Activated CD8-positive, alpha-beta T cell treated with anti-CD3 and anti-CD28 coated beads for 36 hours (primary cell): ENCODE data around the gene GRK5. TPM values are rescaled to one million over a fixed set of nuclear protein-coding genes. Genes with fewer than 3 reads are reported as not detected.

Source experiments
- ATAC-seq: fragments of 200-7000 bp; cut with Tn5 transposase; one replicate; pipeline ENCODE4 v1.10.0; 2021; ENCODE audit warnings: mild to moderate bottlenecking, moderate library complexity
- CTCF ChIA-PET: fragments of 350-600 bp; sonication (Branson Sonifier 250); formaldehyde crosslinking; loops from one replicate; lab custom pipeline; 2021; ENCODE audit warnings: antibody characterized with exemption; lab: Charles Lee
- POLR2A ChIA-PET: fragments of 350-600 bp; sonication (Branson Sonifier 250); formaldehyde crosslinking; loops from one replicate; lab custom pipeline; 2021; ENCODE audit warnings: antibody characterized with exemption; lab: Charles Lee
- DNase-seq: peaks from one replicate; pipeline ENCODE4 v3.0.0-alpha.2; 2020
- H3K27ac Mint-ChIP-seq: one replicate; pipeline ENCODE4 v1.8.0; 2021; ENCODE audit warnings: mild to moderate bottlenecking, mixed read lengths
- H3K27me3 Mint-ChIP-seq: one replicate; pipeline ENCODE4 v1.8.0; 2021; ENCODE audit warnings: mixed read lengths
- H3K36me3 Mint-ChIP-seq: one replicate; pipeline ENCODE4 v1.8.0; 2021; ENCODE audit warnings: low read depth, mixed read lengths
- H3K4me1 Mint-ChIP-seq: one replicate; pipeline ENCODE4 v1.8.0; 2021; ENCODE audit warnings: low read depth, mixed read lengths
- H3K4me3 Mint-ChIP-seq: one replicate; pipeline ENCODE4 v1.8.0; 2021; ENCODE audit warnings: mild to moderate bottlenecking, moderate library complexity, mixed read lengths
- H3K9me3 Mint-ChIP-seq: one replicate; pipeline ENCODE4 v1.8.0; 2021; ENCODE audit warnings: mixed read lengths
- CTCF ChIP-seq: fragments of 200-600 bp; IDR thresholded peaks from one replicate; pipeline ENCODE4 v1.8.0; 2022; ENCODE audit warnings: antibody characterized with exemption, mild to moderate bottlenecking
- intact Hi-C: fragments of 100-400 bp; cut with micrococcal nuclease; formaldehyde crosslinking; loops from one replicate; pipeline ENCODE4 v1.10.0; 2022
- total RNA-seq, 2 experiments: library from RNA; stranded (reverse); gene quantifications; one replicate each; pipeline ENCODE4 v1.2.3, GENCODE V29; 2021

GRK5 gene
- total RNA-seq, result 10 to 100 TPM; 14.8 to 15.6 TPM

DNA sequence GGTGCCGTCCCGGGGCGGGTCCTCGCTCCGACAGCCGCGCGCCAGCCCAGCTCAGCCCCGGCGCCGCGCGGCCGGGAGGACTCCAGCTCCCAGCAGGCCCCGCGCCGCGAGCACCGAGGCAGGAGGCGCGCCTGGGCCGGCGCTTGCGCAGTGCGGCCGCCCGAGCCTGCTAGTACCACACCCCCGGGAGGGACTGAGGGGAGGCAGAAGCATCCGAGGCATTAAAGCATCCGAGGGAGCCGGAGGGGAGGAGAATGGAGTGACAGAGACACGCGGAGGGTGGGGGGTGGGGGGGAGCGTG is at the start of gene GRK5:
GRK5 (plus strand) TSS at position 206 of the 301 bp plus-strand sequence. CDS start 347 bp downstream, outside the sequence.
- TF ChIP-seq CTCF, result no peak
- Mint-ChIP-seq H3K9me3 (no peaks in the 10 kb centered on the region), H3K27me3 (no peaks in the 10 kb centered on the region), H3K36me3 (no peaks in the 10 kb centered on the region), H3K4me1 (peaks cover 35% of the 10 kb centered on the region), H3K27ac (peak within 1 kb of the TSS; percentile 96), H3K4me3 (peak within 1 kb of the TSS; percentile 88)
- intact Hi-C loops, result loop anchor here (5.0 kb wide), 1 partner anchor 390 kb away; the partner anchor contains the start of gene TIAL1
- ChIA-PET POLR2A (interaction anchor here (0.7 to 4.2 kb wide), 15 partner anchors 9 to 335 kb away, joined by 3 to 27 read pairs (median 5); partner anchors contain the start of gene RGS10), CTCF (interaction anchor here (0.7 to 5.5 kb wide), 44 partner anchors 8 to 337 kb away, joined by 3 to 49 read pairs (median 6); partner anchors contain the start of gene SFXN4)
- peak; percentile 95 for DNase-seq
- ATAC-seq, result peak; percentile 90

DNA sequence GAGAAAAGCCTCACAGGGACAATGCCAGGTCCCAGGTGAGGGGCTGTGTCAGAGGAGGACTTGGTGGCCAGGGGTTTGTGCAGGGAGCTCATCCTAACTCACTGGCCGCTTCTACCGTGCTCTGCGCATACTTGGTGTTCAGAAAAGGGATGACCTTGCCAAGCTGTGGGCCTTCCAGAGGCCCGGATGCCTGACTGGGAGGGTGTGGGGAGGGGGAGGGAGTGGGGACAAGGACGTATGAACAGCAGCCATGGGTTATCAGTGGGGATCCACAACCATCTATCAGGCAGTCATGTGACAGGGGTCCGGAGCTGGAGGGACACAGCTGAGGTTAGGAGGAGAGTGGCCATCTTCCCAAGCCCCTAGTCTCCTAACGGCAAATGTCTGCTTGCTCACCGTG is 48.0 kb upstream of the GRK5 start:
- DNase-seq (no peak), ATAC-seq (no peak)
- no peak overlapping the region for H3K27ac Mint-ChIP-seq
- intact Hi-C loops, result no loop called here
- H3K36me3 Mint-ChIP-seq, result peaks cover 50% of the 10 kb centered on the region
- ChIA-PET POLR2A (interaction anchor here (1.0 kb wide), 1 partner anchor 79 kb away, joined by 4 read pairs; the partner anchor contains the start of gene EIF3A), CTCF (no interaction called here)
- no peak overlapping the region for H3K4me3 Mint-ChIP-seq
- H3K4me1 Mint-ChIP-seq, result peaks cover 21% of the 10 kb centered on the region
- no peaks in the 10 kb centered on the region for H3K27me3 Mint-ChIP-seq
- TF ChIP-seq CTCF, result no peak
- H3K9me3 Mint-ChIP-seq, result no peaks in the 10 kb centered on the region

GRCh38 chr10:119161680-119162451 is 45.5 kb upstream of the GRK5 start:
- Mint-ChIP-seq H3K36me3 (peaks cover 34% of the 10 kb centered on the region), H3K4me3 (no peak overlapping the region), H3K27ac (no peak overlapping the region), H3K27me3 (no peaks in the 10 kb centered on the region), H3K4me1 (peaks cover 33% of the 10 kb centered on the region), H3K9me3 (no peaks in the 10 kb centered on the region)
- intact Hi-C loops, result no loop called here
- ChIA-PET POLR2A (interaction anchor here (0.6 to 1.9 kb wide), 6 partner anchors 9 to 188 kb away, joined by 3 to 8 read pairs (median 4); no protein-coding TSS in a partner anchor), CTCF (interaction anchor here (1.1 to 1.2 kb wide), 2 partner anchors 15 to 283 kb away, joined by 3 to 4 read pairs; no protein-coding TSS in a partner anchor)
- TF ChIP-seq CTCF, result no peak
- DNase-seq, result no peak
- no peak for ATAC-seq

DNA sequence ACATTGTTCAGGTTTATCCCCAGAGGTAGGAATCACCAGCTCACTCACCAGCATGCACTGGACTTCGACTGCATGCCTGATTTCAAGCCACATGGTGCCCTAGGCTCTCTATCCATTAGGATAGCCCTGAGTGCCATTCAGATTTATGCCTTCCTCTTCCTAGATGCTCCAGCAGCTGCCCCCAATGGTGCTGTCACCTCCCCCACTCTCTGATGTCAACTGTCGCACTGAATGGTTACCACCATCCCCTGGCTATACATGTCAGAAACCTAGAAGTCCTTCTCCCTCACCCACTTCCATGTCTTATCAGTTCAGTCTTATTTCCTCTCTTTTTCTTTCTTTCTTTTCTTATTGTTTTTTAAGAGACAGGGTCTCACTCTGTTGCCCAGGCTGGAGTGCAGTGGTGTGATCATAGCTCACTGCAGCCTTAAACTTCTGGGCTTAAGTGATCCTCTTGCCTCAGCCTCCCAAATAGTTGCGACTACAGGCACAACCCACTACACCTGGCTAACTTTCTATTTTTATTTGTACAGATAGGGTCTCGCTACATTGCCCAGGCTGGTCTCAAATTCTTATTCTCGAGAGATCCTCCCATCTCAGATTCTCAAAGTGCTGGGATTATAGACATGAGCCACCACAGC is 44.8 kb upstream of the GRK5 start:
- H3K36me3 Mint-ChIP-seq, result peaks cover 39% of the 10 kb centered on the region
- ChIA-PET POLR2A (interaction anchor here (1.8 to 2.9 kb wide), 3 partner anchors 9 to 31 kb away, joined by 6 to 14 read pairs (median 8); no protein-coding TSS in a partner anchor), CTCF (no interaction called here)
- no peak for TF ChIP-seq CTCF
- no peak overlapping the region for H3K4me3 Mint-ChIP-seq
- no peak overlapping the region for H3K27ac Mint-ChIP-seq
- H3K4me1 Mint-ChIP-seq, result peaks cover 37% of the 10 kb centered on the region
- no peak for DNase-seq
- H3K9me3 Mint-ChIP-seq, result no peaks in the 10 kb centered on the region
- intact Hi-C loops, result no loop called here
- ATAC-seq, result no peak
- H3K27me3 Mint-ChIP-seq, result no peaks in the 10 kb centered on the region
